HEK293 (cell line): Measurements from ENCODE around the gene MEGF9.

Source experiments
- GLIS1 ChIP-seq: fragments of 450-650 bp; formaldehyde crosslinking; IDR thresholded peaks from 2 replicates; pipeline ENCODE4 v1.5.1; 2016; ENCODE audit warnings: missing biosample characterization, missing genetic modification characterization
- KLF7 ChIP-seq: fragments of 450-650 bp; formaldehyde crosslinking; IDR thresholded peaks from 2 replicates; pipeline ENCODE4 v1.5.1; 2016; ENCODE audit warnings: missing biosample characterization, missing genetic modification characterization, borderline replicate concordance
- MYNN ChIP-seq: fragments of 450-650 bp; formaldehyde crosslinking; IDR thresholded peaks from 2 replicates; pipeline ENCODE4 v1.5.1; 2016; ENCODE audit warnings: missing biosample characterization, missing genetic modification characterization, borderline replicate concordance
- OSR2 ChIP-seq: fragments of 450-650 bp; formaldehyde crosslinking; IDR thresholded peaks from 2 replicates; pipeline ENCODE4 v1.5.1; 2016; ENCODE audit warnings: missing biosample characterization, missing genetic modification characterization
- SALL2 ChIP-seq: fragments of 450-650 bp; formaldehyde crosslinking; IDR thresholded peaks from 2 replicates; pipeline ENCODE4 v1.5.0; 2017; ENCODE audit warnings: missing biosample characterization, mild to moderate bottlenecking, missing genetic modification characterization, borderline replicate concordance
- ZBTB49 ChIP-seq: fragments of 450-650 bp; formaldehyde crosslinking; IDR thresholded peaks from 2 replicates; pipeline ENCODE4 v1.5.1; 2016; ENCODE audit warnings: missing biosample characterization, missing genetic modification characterization, low read depth
- ZNF148 ChIP-seq: fragments of 450-650 bp; formaldehyde crosslinking; IDR thresholded peaks from 2 replicates; pipeline ENCODE4 v1.5.0; 2017; ENCODE audit warnings: missing biosample characterization, missing genetic modification characterization, borderline replicate concordance
- ZNF169 ChIP-seq: fragments of 450-650 bp; formaldehyde crosslinking; IDR thresholded peaks from 2 replicates; pipeline ENCODE4 v1.5.1; 2016; ENCODE audit warnings: missing biosample characterization, missing genetic modification characterization
- ZNF350 ChIP-seq: fragments of 450-650 bp; formaldehyde crosslinking; IDR thresholded peaks from 2 replicates; pipeline ENCODE4 v1.5.0; 2017; ENCODE audit warnings: missing biosample characterization, mild to moderate bottlenecking, missing genetic modification characterization
- ZNF362 ChIP-seq: fragments of 450-650 bp; formaldehyde crosslinking; IDR thresholded peaks from 2 replicates; pipeline ENCODE4 v1.5.1; 2016; ENCODE audit warnings: missing biosample characterization, missing genetic modification characterization
- ZNF398 ChIP-seq: fragments of 450-650 bp; formaldehyde crosslinking; IDR thresholded peaks from 2 replicates; pipeline ENCODE4 v1.5.1; 2017; ENCODE audit warnings: missing biosample characterization, missing genetic modification characterization
- ZNF426 ChIP-seq: fragments of 450-650 bp; formaldehyde crosslinking; IDR thresholded peaks from 2 replicates; pipeline ENCODE4 v1.5.1; 2017; ENCODE audit warnings: missing biosample characterization, missing genetic modification characterization, mild to moderate bottlenecking, inconsistent platforms, moderate library complexity
- ZNF548 ChIP-seq: fragments of 450-650 bp; formaldehyde crosslinking; IDR thresholded peaks from 2 replicates; pipeline ENCODE4 v1.5.1; 2016; ENCODE audit warnings: missing biosample characterization, missing genetic modification characterization
- ZNF624 ChIP-seq: fragments of 450-650 bp; formaldehyde crosslinking; IDR thresholded peaks from 2 replicates; pipeline ENCODE4 v1.5.1; 2017; ENCODE audit warnings: missing biosample characterization, missing genetic modification characterization
- ZNF664 ChIP-seq: fragments of 450-650 bp; formaldehyde crosslinking; IDR thresholded peaks from 2 replicates; pipeline ENCODE4 v1.5.1; 2016; ENCODE audit warnings: missing biosample characterization, missing genetic modification characterization
- TF ChIP-seq, protein P1 (sequence below): fragments of 450-650 bp; formaldehyde crosslinking; conservative IDR thresholded peaks from 2 replicates; pipeline ENCODE4 v1.5.1; 2016; ENCODE audit warnings: low read depth, missing biosample characterization, missing genetic modification characterization
- TF ChIP-seq, protein P2 (sequence below): fragments of 450-650 bp; formaldehyde crosslinking; IDR thresholded peaks from 2 replicates; pipeline ENCODE4 v1.5.1; 2016; ENCODE audit warnings: missing biosample characterization, missing genetic modification characterization
- TF ChIP-seq, protein P3 (sequence below): fragments of 450-650 bp; formaldehyde crosslinking; conservative IDR thresholded peaks from 2 replicates; pipeline ENCODE4 v1.5.1; 2016; ENCODE audit warnings: low read depth, missing biosample characterization, missing genetic modification characterization

The MEGF9 gene

GRCh38 chr9:120711841-120712538 lies 2.3 kb downstream of the MEGF9 start (continued):
- no peak for TF ChIP-seq ZBTB49
- no peak for TF ChIP-seq GLIS1 (tag by site-specific recombination)
- TF ChIP-seq ZNF398 (tag by site-specific recombination) = no peak
- no peak for TF ChIP-seq ZNF548 (tag by site-specific recombination)
- TF ChIP-seq KLF7 = no peak
- TF ChIP-seq ZNF350 (tag by site-specific recombination) = no peak
- TF ChIP-seq, protein P1, sequence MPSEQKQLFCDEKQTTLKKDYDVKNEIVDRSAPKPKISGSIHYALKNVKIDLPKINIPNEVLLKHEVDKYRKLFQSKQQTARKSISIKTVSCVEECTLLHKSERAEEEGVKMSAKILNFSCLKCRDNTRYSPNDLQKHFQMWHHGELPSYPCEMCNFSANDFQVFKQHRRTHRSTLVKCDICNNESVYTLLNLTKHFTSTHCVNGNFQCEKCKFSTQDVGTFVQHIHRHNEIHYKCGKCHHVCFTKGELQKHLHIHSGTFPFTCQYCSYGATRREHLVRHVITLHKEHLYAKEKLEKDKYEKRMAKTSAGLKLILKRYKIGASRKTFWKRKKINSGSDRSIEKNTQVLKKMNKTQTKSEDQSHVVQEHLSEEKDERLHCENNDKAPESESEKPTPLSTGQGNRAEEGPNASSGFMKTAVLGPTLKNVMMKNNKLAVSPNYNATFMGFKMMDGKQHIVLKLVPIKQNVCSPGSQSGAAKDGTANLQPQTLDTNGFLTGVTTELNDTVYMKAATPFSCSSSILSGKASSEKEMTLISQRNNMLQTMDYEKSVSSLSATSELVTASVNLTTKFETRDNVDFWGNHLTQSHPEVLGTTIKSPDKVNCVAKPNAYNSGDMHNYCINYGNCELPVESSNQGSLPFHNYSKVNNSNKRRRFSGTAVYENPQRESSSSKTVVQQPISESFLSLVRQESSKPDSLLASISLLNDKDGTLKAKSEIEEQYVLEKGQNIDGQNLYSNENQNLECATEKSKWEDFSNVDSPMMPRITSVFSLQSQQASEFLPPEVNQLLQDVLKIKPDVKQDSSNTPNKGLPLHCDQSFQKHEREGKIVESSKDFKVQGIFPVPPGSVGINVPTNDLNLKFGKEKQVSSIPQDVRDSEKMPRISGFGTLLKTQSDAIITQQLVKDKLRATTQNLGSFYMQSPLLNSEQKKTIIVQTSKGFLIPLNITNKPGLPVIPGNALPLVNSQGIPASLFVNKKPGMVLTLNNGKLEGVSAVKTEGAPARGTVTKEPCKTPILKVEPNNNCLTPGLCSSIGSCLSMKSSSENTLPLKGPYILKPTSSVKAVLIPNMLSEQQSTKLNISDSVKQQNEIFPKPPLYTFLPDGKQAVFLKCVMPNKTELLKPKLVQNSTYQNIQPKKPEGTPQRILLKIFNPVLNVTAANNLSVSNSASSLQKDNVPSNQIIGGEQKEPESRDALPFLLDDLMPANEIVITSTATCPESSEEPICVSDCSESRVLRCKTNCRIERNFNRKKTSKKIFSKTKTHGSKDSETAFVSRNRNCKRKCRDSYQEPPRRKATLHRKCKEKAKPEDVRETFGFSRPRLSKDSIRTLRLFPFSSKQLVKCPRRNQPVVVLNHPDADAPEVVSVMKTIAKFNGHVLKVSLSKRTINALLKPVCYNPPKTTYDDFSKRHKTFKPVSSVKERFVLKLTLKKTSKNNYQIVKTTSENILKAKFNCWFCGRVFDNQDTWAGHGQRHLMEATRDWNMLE = no peak
- no peak for TF ChIP-seq ZNF169 (tag by site-specific recombination)
- no peak for TF ChIP-seq SALL2
- TF ChIP-seq ZNF426 (tag by site-specific recombination) = no peak
- no peak for TF ChIP-seq ZNF148
- no peak for TF ChIP-seq MYNN (tag by site-specific recombination)
- TF ChIP-seq, protein P2, sequence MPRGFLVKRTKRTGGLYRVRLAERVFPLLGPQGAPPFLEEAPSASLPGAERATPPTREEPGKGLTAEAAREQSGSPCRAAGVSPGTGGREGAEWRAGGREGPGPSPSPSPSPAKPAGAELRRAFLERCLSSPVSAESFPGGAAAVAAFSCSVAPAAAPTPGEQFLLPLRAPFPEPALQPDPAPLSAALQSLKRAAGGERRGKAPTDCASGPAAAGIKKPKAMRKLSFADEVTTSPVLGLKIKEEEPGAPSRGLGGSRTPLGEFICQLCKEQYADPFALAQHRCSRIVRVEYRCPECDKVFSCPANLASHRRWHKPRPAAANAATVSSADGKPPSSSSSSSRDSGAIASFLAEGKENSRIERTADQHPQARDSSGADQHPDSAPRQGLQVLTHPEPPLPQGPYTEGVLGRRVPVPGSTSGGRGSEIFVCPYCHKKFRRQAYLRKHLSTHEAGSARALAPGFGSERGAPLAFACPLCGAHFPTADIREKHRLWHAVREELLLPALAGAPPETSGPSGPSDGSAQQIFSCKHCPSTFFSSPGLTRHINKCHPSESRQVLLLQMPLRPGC (tag by site-specific recombination) = no peak
- TF ChIP-seq, protein P3, sequence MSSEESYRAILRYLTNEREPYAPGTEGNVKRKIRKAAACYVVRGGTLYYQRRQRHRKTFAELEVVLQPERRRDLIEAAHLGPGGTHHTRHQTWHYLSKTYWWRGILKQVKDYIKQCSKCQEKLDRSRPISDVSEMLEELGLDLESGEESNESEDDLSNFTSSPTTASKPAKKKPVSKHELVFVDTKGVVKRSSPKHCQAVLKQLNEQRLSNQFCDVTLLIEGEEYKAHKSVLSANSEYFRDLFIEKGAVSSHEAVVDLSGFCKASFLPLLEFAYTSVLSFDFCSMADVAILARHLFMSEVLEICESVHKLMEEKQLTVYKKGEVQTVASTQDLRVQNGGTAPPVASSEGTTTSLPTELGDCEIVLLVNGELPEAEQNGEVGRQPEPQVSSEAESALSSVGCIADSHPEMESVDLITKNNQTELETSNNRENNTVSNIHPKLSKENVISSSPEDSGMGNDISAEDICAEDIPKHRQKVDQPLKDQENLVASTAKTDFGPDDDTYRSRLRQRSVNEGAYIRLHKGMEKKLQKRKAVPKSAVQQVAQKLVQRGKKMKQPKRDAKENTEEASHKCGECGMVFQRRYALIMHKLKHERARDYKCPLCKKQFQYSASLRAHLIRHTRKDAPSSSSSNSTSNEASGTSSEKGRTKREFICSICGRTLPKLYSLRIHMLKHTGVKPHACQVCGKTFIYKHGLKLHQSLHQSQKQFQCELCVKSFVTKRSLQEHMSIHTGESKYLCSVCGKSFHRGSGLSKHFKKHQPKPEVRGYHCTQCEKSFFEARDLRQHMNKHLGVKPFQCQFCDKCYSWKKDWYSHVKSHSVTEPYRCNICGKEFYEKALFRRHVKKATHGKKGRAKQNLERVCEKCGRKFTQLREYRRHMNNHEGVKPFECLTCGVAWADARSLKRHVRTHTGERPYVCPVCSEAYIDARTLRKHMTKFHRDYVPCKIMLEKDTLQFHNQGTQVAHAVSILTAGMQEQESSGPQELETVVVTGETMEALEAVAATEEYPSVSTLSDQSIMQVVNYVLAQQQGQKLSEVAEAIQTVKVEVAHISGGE (tag by site-specific recombination) = no peak
- TF ChIP-seq ZNF664 (tag by site-specific recombination) = peak; percentile 40; the same call in 1 of the 2 replicates
- TF ChIP-seq ZNF362 (tag by site-specific recombination) = no peak
- TF ChIP-seq OSR2 (tag by site-specific recombination) = peak; percentile 18; the same call in 1 of the 2 replicates
- TF ChIP-seq ZNF624 (tag by site-specific recombination) = no peak
